Activated CD4-positive, alpha-beta T cell treated with anti-CD3 and anti-CD28 coated beads for 36 hours (primary cell): Measurements from ENCODE around the gene OR10A7. TPM values are rescaled to one million over a fixed set of nuclear protein-coding genes. Genes with fewer than 3 reads are reported as not detected.

Experiments used
- ATAC-seq: fragments of 200-7000 bp; cut with Tn5 transposase; one replicate; pipeline ENCODE4 v1.10.0; 2021; ENCODE audit warnings: mild to moderate bottlenecking, moderate library complexity
- CTCF ChIA-PET: fragments of 350-600 bp; sonication (Branson Sonifier 250); formaldehyde crosslinking; loops from one replicate; lab custom pipeline; 2021; ENCODE audit warnings: antibody characterized with exemption; lab: Charles Lee
- POLR2A ChIA-PET: fragments of 350-600 bp; sonication (Branson Sonifier 250); formaldehyde crosslinking; loops from one replicate; lab custom pipeline; 2021; ENCODE audit warnings: antibody characterized with exemption, inconsistent platforms; lab: Charles Lee
- DNase-seq: peaks from one replicate; pipeline ENCODE4 v3.0.0-alpha.2; 2020
- H3K27ac Mint-ChIP-seq: one replicate; pipeline ENCODE4 v1.8.0; 2021; ENCODE audit warnings: mixed read lengths
- H3K27me3 Mint-ChIP-seq: one replicate; pipeline ENCODE4 v1.8.0; 2021; ENCODE audit warnings: mixed read lengths
- H3K36me3 Mint-ChIP-seq: one replicate; pipeline ENCODE4 v1.8.0; 2021; ENCODE audit warnings: low read depth, mixed read lengths
- H3K4me1 Mint-ChIP-seq: one replicate; pipeline ENCODE4 v1.8.0; 2021; ENCODE audit warnings: mixed read lengths
- H3K4me3 Mint-ChIP-seq: one replicate; pipeline ENCODE4 v1.8.0; 2021; ENCODE audit warnings: mild to moderate bottlenecking, moderate library complexity, mixed read lengths
- H3K9me3 Mint-ChIP-seq: one replicate; pipeline ENCODE4 v1.8.0; 2021; ENCODE audit warnings: low read depth, mixed read lengths
- intact Hi-C, 2 experiments: fragments of 100-400 bp; cut with DNase I in 1 of 2; cut with micrococcal nuclease in 1 of 2; formaldehyde crosslinking; loops; one replicate each; pipeline versions ENCODE4 v1.14.2 to v1.15.1; 2022 to 2024; cut with DNase I, micrococcal nuclease
- total RNA-seq, 2 experiments: library from RNA; stranded (reverse); gene quantifications; one replicate each; pipeline ENCODE4 v1.2.3, GENCODE V29; 2021

The OR10A7 gene
- total RNA-seq, 2 experiments from 2014 or later, result not detected

- ATAC-seq (no peak), DNase-seq (no peak)
- ChIA-PET CTCF (interaction anchor here (0.6 kb wide), 1 partner anchor 196 kb away, joined by 3 read pairs; no protein-coding TSS in a partner anchor), POLR2A (no interaction called here)
- H3K4me1 Mint-ChIP-seq, result no peaks in the 10 kb centered on the region
- no peaks in the 10 kb centered on the region for H3K36me3 Mint-ChIP-seq
- H3K27me3 Mint-ChIP-seq, result peaks cover 20% of the 10 kb centered on the region
- no peak overlapping the region for H3K27ac Mint-ChIP-seq
- no peak overlapping the region for H3K4me3 Mint-ChIP-seq
- H3K9me3 Mint-ChIP-seq, result no peaks in the 10 kb centered on the region
- intact Hi-C loops, result no loop called here
Measured at GRCh38 chr12:55246159-55246558, 25.3 kb downstream of the OR10A7 start.

- CTCF ChIA-PET, result no interaction called here
- Mint-ChIP-seq H3K4me1 (no peaks in the 10 kb centered on the region), H3K27ac (no peak overlapping the region), H3K9me3 (no peaks in the 10 kb centered on the region), H3K27me3 (peaks cover 21% of the 10 kb centered on the region), H3K36me3 (no peaks in the 10 kb centered on the region), H3K4me3 (no peak overlapping the region)
- DNase-seq (no peak), ATAC-seq (no peak)
- POLR2A ChIA-PET, result no interaction called here
- intact Hi-C loops, result no loop called here
Measured at GRCh38 chr12:55250944-55251343, 30.1 kb downstream of the OR10A7 start.

GRCh38 chr12:55253281-55253680, 32.5 kb downstream of the OR10A7 start:
- DNase-seq, result no peak
- ChIA-PET POLR2A (no interaction called here), CTCF (interaction anchor here (0.6 to 1.6 kb wide), 2 partner anchors 8 to 26 kb away, joined by 3 to 4 read pairs; partner anchors contain the start of gene OR6C74)
- no peak overlapping the region for H3K4me3 Mint-ChIP-seq
- H3K27ac Mint-ChIP-seq, result no peak overlapping the region
- no peaks in the 10 kb centered on the region for H3K4me1 Mint-ChIP-seq
- peaks cover 9% of the 10 kb centered on the region for H3K27me3 Mint-ChIP-seq
- H3K36me3 Mint-ChIP-seq, result no peaks in the 10 kb centered on the region
- no peaks in the 10 kb centered on the region for H3K9me3 Mint-ChIP-seq
- no peak for ATAC-seq
- intact Hi-C loops, result no loop called here

- no peak overlapping the region for H3K4me3 Mint-ChIP-seq
- intact Hi-C loops, result no loop called here
- CTCF ChIA-PET, result no interaction called here
Measured at GRCh38 chr12:55256831-55257230, 36.0 kb downstream of the OR10A7 start.

GRCh38 chr12:55258303-55258702, 37.5 kb downstream of the OR10A7 start:
- intact Hi-C loops, result no loop called here
- Mint-ChIP-seq H3K36me3 (no peaks in the 10 kb centered on the region), H3K9me3 (no peaks in the 10 kb centered on the region), H3K27me3 (peaks cover 5% of the 10 kb centered on the region), H3K27ac (no peak overlapping the region), H3K4me3 (no peak overlapping the region), H3K4me1 (no peaks in the 10 kb centered on the region)
- POLR2A ChIA-PET, result no interaction called here
- CTCF ChIA-PET, result interaction anchor here (1.0 kb wide), 1 partner anchor 15 kb away, joined by 3 read pairs; no protein-coding TSS in a partner anchor
- DNase-seq, result no peak
- ATAC-seq, result no peak

More at GRCh38 chr12:55256831-55257230, 36.0 kb downstream of the OR10A7 start:
- POLR2A ChIA-PET, result no interaction called here
- DNase-seq, result no peak
- Mint-ChIP-seq H3K27me3 (peaks cover 5% of the 10 kb centered on the region), H3K27ac (no peak overlapping the region), H3K9me3 (no peaks in the 10 kb centered on the region), H3K36me3 (no peaks in the 10 kb centered on the region), H3K4me1 (no peaks in the 10 kb centered on the region)
- ATAC-seq, result no peak

Other genes with a start within 250 kb of the OR10A7 start
- 100 to 1,000 TPM in 1 of 2 experiments, 10 to 100 TPM in 1; 81.0 to 107 TPM for gene TESPA1, start 236.3 kb upstream of the OR10A7 start, total RNA-seq
- not detected for gene NEUROD4, start 201.1 kb upstream of the OR10A7 start, total RNA-seq
- gene OR9K2, start 94.6 kb upstream of the OR10A7 start, total RNA-seq, result not detected
- not detected for gene OR6C74, start 23.6 kb downstream of the OR10A7 start, total RNA-seq
- not detected for gene OR6C6, start 75.5 kb downstream of the OR10A7 start, total RNA-seq
- gene OR6C1, start 93.3 kb downstream of the OR10A7 start, total RNA-seq, result not detected
- not detected for gene OR6C3, start 109.7 kb downstream of the OR10A7 start, total RNA-seq
- not detected for gene OR6C75, start 141.9 kb downstream of the OR10A7 start, total RNA-seq
- not detected for gene OR6C65, start 179.5 kb downstream of the OR10A7 start, total RNA-seq
- gene OR6C76, start 205.2 kb downstream of the OR10A7 start, total RNA-seq, result not detected
- gene OR6C2, start 223.1 kb downstream of the OR10A7 start, total RNA-seq, result not detected
- gene OR6C70, start 249.1 kb downstream of the OR10A7 start, total RNA-seq, result not detected